Gastroesophageal sphincter (tissue), 4 donors: ENCODE data around the gene GTF3C2. TPM values are rescaled to one million over a fixed set of nuclear protein-coding genes. Genes with fewer than 3 reads are reported as not detected.
"Not testable (repeated sequence)": the region's sequence is repeated elsewhere in the genome, so short reads cannot be mapped to it uniquely, and the experiment has no call there.

Experiments used
- ATAC-seq: fragments of 150-250 bp; one replicate; pipeline ENCODE4 v1.9.1; 2016; ENCODE audit warnings: mild to moderate bottlenecking, moderate library complexity
- H3K27ac ChIP-seq, 4 donors: fragments of 200-600 bp; sonication (generic) in 3 of 4; 1 replicate in 3 of 4; 2 replicates in 1 of 4; pipeline ENCODE4 v1.5.1; 2016 to 2019
- H3K27me3 ChIP-seq: fragments of 200-600 bp; sonication (generic); one replicate; pipeline ENCODE4 v1.5.1; 2019
- H3K36me3 ChIP-seq, 2 donors: fragments of 200-600 bp; sonication (generic); one replicate each; pipeline ENCODE4 v1.5.1; 2019; ENCODE audit warnings: control low read depth in 1 of 2
- H3K4me1 ChIP-seq, 3 donors: fragments of 200-600 bp; sonication (generic); 1 replicate in 2 of 3; 2 replicates in 1 of 3; pipeline ENCODE4 v1.5.1; 2016 to 2019; ENCODE audit warnings: control low read depth in 2 of 3
- H3K4me3 ChIP-seq, 2 donors: fragments of 200-600 bp; sonication (generic); one replicate each; pipeline ENCODE4 v1.5.1; 2019; ENCODE audit warnings: mild to moderate bottlenecking in 1 of 2, moderate library complexity in 1 of 2
- H3K9me3 ChIP-seq, 3 donors: fragments of 200-600 bp; sonication (generic); one replicate each; pipeline ENCODE4 v1.5.1; 2017 to 2019; ENCODE audit warnings: control low read depth in 2 of 3
- CTCF ChIP-seq, 4 experiments: fragments of 200-600 bp in 2 of 4; fragments of 450-650 bp in 2 of 4; sonication (generic) in 1 of 4; IDR thresholded peaks; one replicate each; pipeline ENCODE4 v1.5.1; 2017 to 2019; ENCODE audit warnings: antibody characterized with exemption in 4 of 4, mild to moderate bottlenecking in 2 of 4, moderate library complexity in 2 of 4
- EP300 ChIP-seq: sonication (generic); formaldehyde crosslinking; IDR thresholded peaks from one replicate; pipeline ENCODE4 v1.6.1; 2017; ENCODE audit warnings: antibody characterized with exemption, mild to moderate bottlenecking
- POLR2A ChIP-seq, 2 donors: fragments of 450-650 bp; IDR thresholded peaks; one replicate each; pipeline ENCODE4 v1.6.1; 2017; ENCODE audit warnings: antibody characterized with exemption in 2 of 2, mild to moderate bottlenecking in 2 of 2, moderate library complexity in 1 of 2
- POLR2AphosphoS5 ChIP-seq: sonication (generic); formaldehyde crosslinking; IDR thresholded peaks from one replicate; pipeline ENCODE4 v1.6.1; 2017; ENCODE audit warnings: antibody characterized with exemption
- WGBS, 2 donors: methylation state at CpG; one replicate each; pipeline ENCODE4 v1.1.5; 2018; ENCODE audit warnings: low coverage in 1 of 2; 5-methylcytosine and 5-hydroxymethylcytosine counted together
- total RNA-seq, 4 donors: library from RNA; depleted of rRNA; stranded (reverse); fragments of >200 nt; gene quantifications; one replicate each; pipeline ENCODE4 v1.1.0, GENCODE V29; 2016

The GTF3C2 gene
- total RNA-seq, 4 donors from 2014 or later, result 26.2 to 68.5 (median 32.0) TPM

GRCh38 chr2:27304488-27305240, 51.9 kb downstream of the GTF3C2 start:
- H3K27me3 ChIP-seq, result peaks cover 66% of the 10 kb centered on the region
- H3K9me3 ChIP-seq, result no peaks in the 10 kb centered on the region
- 71 to 85% methylated on average over 2 to 7 of the region's 13 CpGs for WGBS, 2 donors
- H3K27ac ChIP-seq, result no peak overlapping the region
- no peak overlapping the region for H3K4me3 ChIP-seq
- ATAC-seq, result no peak
- peaks cover 0 to 18% of the 10 kb centered on the region in 2 donors for H3K36me3 ChIP-seq
- H3K4me1 ChIP-seq, result peaks cover 0 to 32% (median 15%) of the 10 kb centered on the region in 3 donors
- TF ChIP-seq POLR2A (IDR thresholded peaks at IDR 0.05), result no peak
- TF ChIP-seq EP300, result no peak
- TF ChIP-seq CTCF (IDR thresholded peaks at IDR 0.05), result no peak
- TF ChIP-seq POLR2AphosphoS5, result no peak

- Histone ChIP-seq H3K27ac (peak overlapping the region in 1 of 4 donors; percentile 22), H3K4me1 (peaks cover 0 to 29% (median 15%) of the 10 kb centered on the region in 3 donors), H3K36me3 (peaks cover 0 to 5% of the 10 kb centered on the region in 2 donors), H3K4me3 (peak overlapping the region; percentile 11 to 37), H3K9me3 (no peaks in the 10 kb centered on the region), H3K27me3 (peaks cover 64% of the 10 kb centered on the region)
- peak; percentile 67 for ATAC-seq
- peak in 3 of 4 experiments; percentile 84 to 87 (median 85) for TF ChIP-seq CTCF (IDR thresholded peaks at IDR 0.05)
- no peak for TF ChIP-seq EP300
- 19 to 31% methylated on average over 11 to 20 of the region's 25 CpGs for WGBS, 2 donors
Measured at GRCh38 chr2:27303093-27304025, 53.2 kb downstream of the GTF3C2 start.

GRCh38 chr2:27300606-27301005, 56.0 kb downstream of the GTF3C2 start:
- H3K9me3 ChIP-seq, H3K36me3 ChIP-seq, H3K27ac ChIP-seq, H3K4me1 ChIP-seq, ATAC-seq, H3K4me3 ChIP-seq: not testable (repeated sequence)
- peaks cover 56% of the 10 kb centered on the region for H3K27me3 ChIP-seq
- WGBS, 2 donors, result 86 to 90% methylated on average over 4 of the region's 4 CpGs

GRCh38 chr2:27298391-27299080, 58.0 kb downstream of the GTF3C2 start:
- no peak overlapping the region for H3K27ac ChIP-seq
- no peak for ATAC-seq

More at GRCh38 chr2:27298391-27299080, 58.0 kb downstream of the GTF3C2 start:
- Histone ChIP-seq H3K27me3 (peaks cover 37% of the 10 kb centered on the region), H3K36me3 (no peaks in the 10 kb centered on the region), H3K9me3 (no peaks in the 10 kb centered on the region), H3K4me1 (peaks cover 0 to 6% (median 0%) of the 10 kb centered on the region in 3 donors), H3K4me3 (no peak overlapping the region)
- 60 to 69% methylated on average over 2 to 4 of the region's 18 CpGs for WGBS, 2 donors
- no peak for TF ChIP-seq POLR2AphosphoS5
- TF ChIP-seq EP300, result no peak
- TF ChIP-seq POLR2A (IDR thresholded peaks at IDR 0.05), result no peak
- no peak for TF ChIP-seq CTCF (IDR thresholded peaks at IDR 0.05)
